Measurements from ENCODE around the gene LARP1B.

GRCh38 chr4:128241425-128241913, 180.4 kb downstream of the LARP1B start:
- TF ChIP-seq CTCF (IDR thresholded peaks at IDR 0.05; ENCODE audit: low read depth, low read length), result no peak
- TF ChIP-seq POLR2A (IDR thresholded peaks at IDR 0.05; ENCODE audit: extremely low read depth, insufficient read length), result no peak
